PC-9 (cell line): ENCODE data around the gene PLCB3. TPM values are rescaled to one million over a fixed set of nuclear protein-coding genes. Genes with fewer than 3 reads are reported as not detected.
A peak's percentile ranks its signal among the peaks of the same experiment; 100 is the strongest.

Experiments used
- BruUV-seq: library from RNA; stranded (reverse); fragments of 400-500 nt; replicated peaks from 2 replicates; lab custom pipeline; 2021; lab: Mats Ljungman, UMichigan
- CTCF ChIA-PET: fragments of 300-600 bp; sonication (Branson Sonifier 250); formaldehyde crosslinking; loops from one replicate; lab custom pipeline; 2022; ENCODE audit warnings: antibody characterized with exemption; lab: Charles Lee
- POLR2A ChIA-PET: fragments of 300-600 bp; sonication (Branson Sonifier 250); formaldehyde crosslinking; loops from one replicate; lab custom pipeline; 2022; ENCODE audit warnings: antibody characterized with exemption; ENCODE audit not compliant: unreplicated experiment; lab: Charles Lee
- DNase-seq, 2 experiments: peaks; one replicate each; pipeline versions ENCODE4 v3.0.0 to v3.0.0-alpha.2; 2015 to 2022; ENCODE audit warnings: mixed read lengths in 1 of 2
- H2AFZ ChIP-seq: fragments of 200-600 bp; sonication (generic); 2 replicates; pipeline ENCODE4 v1.8.1; 2017; ENCODE audit warnings: antibody characterized with exemption
- H3F3A ChIP-seq: fragments of 200-600 bp; sonication (generic); 2 replicates; pipeline ENCODE4 v1.8.1; 2017; ENCODE audit warnings: antibody characterized with exemption, mild to moderate bottlenecking, low read depth; ENCODE audit not compliant: insufficient read depth
- H3K27ac ChIP-seq: fragments of 200-600 bp; sonication (generic); 2 replicates; pipeline ENCODE4 v1.6.1; 2016; ENCODE audit warnings: mixed run types
- H3K27me3 ChIP-seq: fragments of 200-600 bp; sonication (generic); 2 replicates; pipeline ENCODE4 v1.6.1; 2016; ENCODE audit warnings: low read depth, mixed run types; ENCODE audit not compliant: insufficient read depth
- H3K36me3 ChIP-seq: fragments of 200-600 bp; sonication (generic); 2 replicates; pipeline ENCODE4 v1.6.1; 2016; ENCODE audit warnings: low read depth, mixed run types
- H3K4me1 ChIP-seq: fragments of 200-600 bp; sonication (generic); replicated peaks from 2 replicates; pipeline ENCODE4 v1.6.1; 2016; ENCODE audit warnings: mixed run types; ENCODE audit not compliant: insufficient read depth
- H3K4me2 ChIP-seq: fragments of 200-600 bp; sonication (generic); 2 replicates; pipeline ENCODE4 v1.6.1; 2017; ENCODE audit warnings: mixed run types
- H3K4me3 ChIP-seq: fragments of 200-600 bp; sonication (generic); 2 replicates; pipeline ENCODE4 v1.6.1; 2016; ENCODE audit warnings: mixed run types
- H3K79me2 ChIP-seq: fragments of 200-600 bp; sonication (generic); 2 replicates; pipeline ENCODE4 v1.6.1; 2017; ENCODE audit warnings: low read depth, mixed run types
- H3K9me2 ChIP-seq: fragments of 200-600 bp; sonication (generic); 2 replicates; pipeline ENCODE4 v1.8.1; 2017; ENCODE audit warnings: mild to moderate bottlenecking; ENCODE audit not compliant: insufficient read depth
- H3K9me3 ChIP-seq: fragments of 200-600 bp; sonication (generic); 2 replicates; pipeline ENCODE4 v1.8.1; 2016; ENCODE audit warnings: low read depth; ENCODE audit not compliant: insufficient read depth
- H4K20me1 ChIP-seq: fragments of 200-600 bp; sonication (generic); 2 replicates; pipeline ENCODE4 v1.8.1; 2017; ENCODE audit not compliant: insufficient read depth
- CTCF ChIP-seq: fragments of 200-600 bp; sonication (generic); conservative IDR thresholded peaks from 2 replicates; pipeline ENCODE4 v1.6.1; 2017; ENCODE audit warnings: mixed run types, antibody characterized with exemption, mild to moderate bottlenecking, moderate library complexity
- EZH2 ChIP-seq: fragments of 200-600 bp; sonication (generic); IDR thresholded peaks from 2 replicates; pipeline ENCODE4 v1.8.0; 2017; ENCODE audit warnings: antibody characterized with exemption, low read depth
- intact Hi-C: fragments of 100-400 bp; cut with micrococcal nuclease; formaldehyde crosslinking; loops from one replicate; pipeline ENCODE4 v1.10.0; 2022; ENCODE audit not compliant: unreplicated experiment
- total RNA-seq: library from RNA; stranded (reverse); gene quantifications from 2 replicates; pipeline ENCODE4 v1.2.3, GENCODE V29; 2021

The PLCB3 gene
- total RNA-seq, 1 experiment from 2014 or later, result 79.6 TPM

GRCh38 chr11:64225608-64226506 is 25.5 kb upstream of the PLCB3 start, which contains the start of the genes NUDT22 and TRPT1:
Gene NUDT22 (plus strand): TSS chr11:64226274. CDS start chr11:64226653, 379 bp downstream.
Gene TRPT1 (minus strand): TSS chr11:64226186. CDS start chr11:64225860, 326 bp downstream.
- Histone ChIP-seq H3K27me3 (no peaks in the 10 kb centered on the region), H3K9me2 (no peaks in the 10 kb centered on the region), H4K20me1 (peaks cover 3% of the 10 kb centered on the region), H3K27ac (no peak within 1 kb of the TSS), H3K36me3 (no peaks in the 10 kb centered on the region), H3K4me1 (peaks cover 27% of the 10 kb centered on the region), H3K79me2 (peaks cover 34% of the 10 kb centered on the region), H3K4me3 (peak within 1 kb of the TSS; percentile 98), H3F3A (peaks cover 31% of the 10 kb centered on the region), H2AFZ (peak within 1 kb of the TSS; percentile 96), H3K4me2 (peak within 1 kb of the TSS; percentile 99), H3K9me3 (no peaks in the 10 kb centered on the region)
- ChIA-PET POLR2A (interaction anchor here (0.9 kb wide), 1 partner anchor 79 kb away, joined by 3 read pairs; no protein-coding TSS in a partner anchor), CTCF (interaction anchor here (0.6 to 1.5 kb wide), 3 partner anchors 19 to 22 kb away, joined by 3 to 7 read pairs (median 4); partner anchors contain the start of gene FERMT3)
- intact Hi-C loops, result no loop called here
- no peak for TF ChIP-seq EZH2
- peak; percentile 47; the same call in 1 of the 2 replicates for TF ChIP-seq CTCF
- TSS peak; percentile 42 for BruUV-seq
- DNase-seq, result peak; percentile 70 to 95

GRCh38 chr11:64226507-64227051 is 24.8 kb upstream of the PLCB3 start:
- intact Hi-C loops, result no loop called here
- H3K4me1 ChIP-seq, result peaks cover 27% of the 10 kb centered on the region
- H3K36me3 ChIP-seq, result no peaks in the 10 kb centered on the region
- no peak for TF ChIP-seq EZH2
- peak overlapping the region; percentile 96 for H2AFZ ChIP-seq
- no peaks in the 10 kb centered on the region for H3K9me3 ChIP-seq
- peaks cover 34% of the 10 kb centered on the region for H3K79me2 ChIP-seq
- H4K20me1 ChIP-seq, result peaks cover 3% of the 10 kb centered on the region
- no peaks in the 10 kb centered on the region for H3K9me2 ChIP-seq
- no peak overlapping the region for H3K27ac ChIP-seq
- ChIA-PET CTCF (interaction anchor here (0.9 to 1.5 kb wide), 2 partner anchors 21 to 22 kb away, joined by 3 to 7 read pairs; no protein-coding TSS in a partner anchor), POLR2A (interaction anchor here (0.6 to 0.9 kb wide), 4 partner anchors 40 to 292 kb away, joined by 3 to 9 read pairs (median 6); no protein-coding TSS in a partner anchor)
- H3K4me3 ChIP-seq, result peak overlapping the region; percentile 98
- peak overlapping the region; percentile 99 for H3K4me2 ChIP-seq
- peak; percentile 63 to 66 for DNase-seq
- H3K27me3 ChIP-seq, result no peaks in the 10 kb centered on the region
- H3F3A ChIP-seq, result peaks cover 26% of the 10 kb centered on the region
- TSS peak; percentile 45 for BruUV-seq

- Histone ChIP-seq H3K9me2 (no peaks in the 10 kb centered on the region), H2AFZ (no peak overlapping the region), H3K4me2 (peak overlapping the region; percentile 99), H3K36me3 (no peaks in the 10 kb centered on the region), H3K27ac (no peak overlapping the region), H3K4me3 (peak overlapping the region; percentile 98), H3F3A (peaks cover 23% of the 10 kb centered on the region), H3K9me3 (no peaks in the 10 kb centered on the region), H3K4me1 (peaks cover 27% of the 10 kb centered on the region), H4K20me1 (peaks cover 3% of the 10 kb centered on the region), H3K27me3 (no peaks in the 10 kb centered on the region), H3K79me2 (peaks cover 34% of the 10 kb centered on the region)
- no TSS peak for BruUV-seq
- POLR2A ChIA-PET, result interaction anchor here (0.5 to 0.6 kb wide), 2 partner anchors 19 to 40 kb away, joined by 4 read pairs; no protein-coding TSS in a partner anchor
- intact Hi-C loops, result no loop called here
- TF ChIP-seq EZH2 (no peak), CTCF (no peak)
- CTCF ChIA-PET, result no interaction called here
- no peak for DNase-seq
Measured at GRCh38 chr11:64227405-64227956, 23.8 kb upstream of the PLCB3 start.
